ENCODE data around the gene CRLF1.

GRCh38 chr19:18637673-18638630, 31.4 kb upstream of the CRLF1 start:
- TF ChIP-seq CTCF (IDR thresholded peaks at IDR 0.05 in 4 of 5, conservative IDR thresholded peaks at IDR 0.05 in 1 of 5) (no peak), POLR2A (IDR thresholded peaks at IDR 0.05) (no peak)

Measured in gastrocnemius medialis (tissue), 4 donors.